RWPE2 (cell line): ENCODE data around the gene KIAA1549.

Source experiments
- ATAC-seq: fragments of 200-7000 bp; cut with Tn5 transposase; 3 replicates; pipeline ENCODE4 v1.9.1; 2021; ENCODE audit warnings: low read depth
- DNase-seq: peaks from one replicate; pipeline ENCODE4 v3.0.0-alpha.2; 2020; ENCODE audit warnings: low spot score
- H3K27ac ChIP-seq: fragments of 450-650 bp; 2 replicates; pipeline ENCODE4 v1.5.1; 2017; ENCODE audit warnings: mild to moderate bottlenecking; ENCODE audit not compliant: poor library complexity, severe bottlenecking
- H3K27me3 ChIP-seq: fragments of 250-450 bp; sonication (Bioruptor Pico); 2 replicates; pipeline ENCODE4 v1.5.1; 2021; ENCODE audit warnings: mild to moderate bottlenecking, moderate library complexity; ENCODE audit not compliant: insufficient read depth, poor library complexity, severe bottlenecking
- H3K36me3 ChIP-seq: fragments of 250-450 bp; sonication (Bioruptor Pico); 2 replicates; pipeline ENCODE4 v1.5.1; 2020; ENCODE audit warnings: low read depth, mild to moderate bottlenecking, moderate library complexity
- H3K4me1 ChIP-seq: fragments of 250-450 bp; sonication (Bioruptor Pico); 2 replicates; pipeline ENCODE4 v1.5.1; 2021; ENCODE audit warnings: mild to moderate bottlenecking, moderate library complexity; ENCODE audit not compliant: insufficient read depth, poor library complexity, severe bottlenecking
- H3K4me3 ChIP-seq: fragments of 250-450 bp; sonication (Bioruptor Pico); 2 replicates; pipeline ENCODE4 v1.5.1; 2021; ENCODE audit warnings: mild to moderate bottlenecking, moderate library complexity; ENCODE audit not compliant: severe bottlenecking
- H3K9me3 ChIP-seq: fragments of 250-450 bp; sonication (Bioruptor Pico); 2 replicates; pipeline ENCODE4 v1.5.1; 2021; ENCODE audit warnings: mild to moderate bottlenecking, moderate library complexity; ENCODE audit not compliant: severe bottlenecking
- CTCF ChIP-seq: fragments of 450-650 bp; IDR thresholded peaks from one replicate; pipeline ENCODE4 v1.5.1; 2017; ENCODE audit warnings: mild to moderate bottlenecking, moderate library complexity; ENCODE audit not compliant: poor library complexity, severe bottlenecking

KIAA1549 gene

GRCh38 chr7:138857728-138858127 is 123.5 kb downstream of the KIAA1549 start:
- H3K36me3 ChIP-seq: no peaks in the 10 kb centered on the region
- TF ChIP-seq CTCF: no peak

GRCh38 chr7:138854115-138854645 is 127.0 kb downstream of the KIAA1549 start:
- Histone ChIP-seq H3K27me3 (no peaks in the 10 kb centered on the region), H3K9me3 (no peaks in the 10 kb centered on the region), H3K36me3 (peaks cover 5% of the 10 kb centered on the region; the same call in 1 of the 2 replicates), H3K27ac (no peak overlapping the region), H3K4me3 (no peak overlapping the region), H3K4me1 (no peaks in the 10 kb centered on the region)
- no peak for TF ChIP-seq CTCF
- DNase-seq (no peak), ATAC-seq (peak; percentile 54; the same call in 2 of the 3 replicates)

More at GRCh38 chr7:138857728-138858127, 123.5 kb downstream of the KIAA1549 start:
- no peak for DNase-seq
- no peaks in the 10 kb centered on the region for H3K4me1 ChIP-seq
- H3K27ac ChIP-seq: no peak overlapping the region
- ATAC-seq: no peak
- H3K4me3 ChIP-seq: no peak overlapping the region
- H3K9me3 ChIP-seq: no peaks in the 10 kb centered on the region
- H3K27me3 ChIP-seq: no peaks in the 10 kb centered on the region

- no peaks in the 10 kb centered on the region for H3K27me3 ChIP-seq
- no peak for DNase-seq
- no peak overlapping the region for H3K4me3 ChIP-seq
- peaks cover 5% of the 10 kb centered on the region; the same call in 1 of the 2 replicates for H3K36me3 ChIP-seq
- no peaks in the 10 kb centered on the region for H3K4me1 ChIP-seq
- H3K9me3 ChIP-seq: no peaks in the 10 kb centered on the region
- no peak overlapping the region for H3K27ac ChIP-seq
- no peak for TF ChIP-seq CTCF
- no peak for ATAC-seq
These were observed 127.7 kb downstream of the KIAA1549 start for GRCh38 chr7:138853448-138853847.

GRCh38 chr7:138852469-138852868 is 128.7 kb downstream of the KIAA1549 start:
- Histone ChIP-seq H3K4me3 (no peak overlapping the region), H3K27me3 (no peaks in the 10 kb centered on the region), H3K36me3 (peaks cover 5% of the 10 kb centered on the region; the same call in 1 of the 2 replicates), H3K27ac (no peak overlapping the region), H3K9me3 (no peaks in the 10 kb centered on the region), H3K4me1 (no peaks in the 10 kb centered on the region)
- ATAC-seq (no peak), DNase-seq (no peak)
- no peak for TF ChIP-seq CTCF

- no peak for TF ChIP-seq CTCF
- Histone ChIP-seq H3K9me3 (no peaks in the 10 kb centered on the region), H3K4me3 (no peak overlapping the region), H3K36me3 (peaks cover 5% of the 10 kb centered on the region; the same call in 1 of the 2 replicates), H3K27me3 (no peaks in the 10 kb centered on the region), H3K27ac (no peak overlapping the region), H3K4me1 (no peaks in the 10 kb centered on the region)
- DNase-seq (no peak), ATAC-seq (no peak)
These were observed 131.5 kb downstream of the KIAA1549 start for GRCh38 chr7:138849701-138850100.
